Trophoblast cell (in vitro differentiated cells and primary cell): ENCODE measurements around the gene ARMC3.

ENCODE experiments used
- DNase-seq, 2 donors: peaks; one replicate each; pipeline ENCODE4 v3.0.0-alpha.2; 2016
- H2AFZ ChIP-seq: 2 replicates; pipeline ENCODE4 v1.6.1; 2013; ENCODE audit warnings: low read length, moderate library complexity, mild to moderate bottlenecking; ENCODE audit not compliant: insufficient read depth, poor library complexity
- H2AK5ac ChIP-seq: 2 replicates; pipeline ENCODE4 v1.6.1; 2013; ENCODE audit warnings: mild to moderate bottlenecking, low read length
- H2BK120ac ChIP-seq: 2 replicates; pipeline ENCODE4 v1.6.1; 2013; ENCODE audit warnings: low read length, mild to moderate bottlenecking, moderate library complexity; ENCODE audit not compliant: insufficient read depth, poor library complexity
- H2BK12ac ChIP-seq: 2 replicates; pipeline ENCODE4 v1.6.1; 2013; ENCODE audit warnings: mild to moderate bottlenecking, low read length, moderate library complexity
- H2BK5ac ChIP-seq: 2 replicates; pipeline ENCODE4 v1.6.1; 2013; ENCODE audit warnings: low read length, low read depth, moderate library complexity, mild to moderate bottlenecking; ENCODE audit not compliant: poor library complexity
- H3K14ac ChIP-seq: 2 replicates; pipeline ENCODE4 v1.6.1; 2013; ENCODE audit warnings: mild to moderate bottlenecking, low read length
- H3K18ac ChIP-seq: 2 replicates; pipeline ENCODE4 v1.6.1; 2013; ENCODE audit warnings: mild to moderate bottlenecking, low read length
- H3K23ac ChIP-seq: 2 replicates; pipeline ENCODE4 v1.6.1; 2013; ENCODE audit warnings: low read length
- H3K27ac ChIP-seq: 2 replicates; pipeline ENCODE4 v1.5.1; 2013; ENCODE audit warnings: low read depth, mild to moderate bottlenecking, inconsistent platforms, low read length, moderate library complexity
- H3K27me3 ChIP-seq: 2 replicates; pipeline ENCODE4 v1.6.1; 2013; ENCODE audit warnings: inconsistent platforms, mild to moderate bottlenecking, low read length, moderate library complexity; ENCODE audit not compliant: insufficient read depth
- H3K36me3 ChIP-seq, 2 experiments: 1 replicate in 1 of 2; 2 replicates in 1 of 2; pipeline ENCODE4 v1.6.1; 2013; ENCODE audit warnings: low read length in 2 of 2, mild to moderate bottlenecking in 2 of 2, moderate library complexity in 1 of 2; ENCODE audit not compliant: insufficient read depth in 2 of 2, control insufficient read depth in 1 of 2
- H3K4ac ChIP-seq: 2 replicates; pipeline ENCODE4 v1.6.1; 2013; ENCODE audit warnings: low read depth, mild to moderate bottlenecking, low read length, moderate library complexity
- H3K4me1 ChIP-seq, 2 experiments: 1 replicate in 1 of 2; 2 replicates in 1 of 2; pipeline ENCODE4 v1.6.1; 2013; ENCODE audit warnings: low read length in 2 of 2, mild to moderate bottlenecking in 2 of 2, moderate library complexity in 1 of 2; ENCODE audit not compliant: insufficient read depth in 2 of 2, control insufficient read depth in 1 of 2
- H3K4me2 ChIP-seq: 2 replicates; pipeline ENCODE4 v1.6.1; 2013; ENCODE audit warnings: inconsistent platforms, mild to moderate bottlenecking, low read length, moderate library complexity
- H3K4me3 ChIP-seq: 2 replicates; pipeline ENCODE4 v1.5.1; 2013; ENCODE audit warnings: mild to moderate bottlenecking, low read depth, low read length, inconsistent platforms
- H3K79me1 ChIP-seq: one replicate; pipeline ENCODE4 v1.6.1; 2013; ENCODE audit warnings: low read length
- H3K79me2 ChIP-seq: 2 replicates; pipeline ENCODE4 v1.6.1; 2013; ENCODE audit warnings: low read length, mild to moderate bottlenecking; ENCODE audit not compliant: control insufficient read depth, insufficient read depth, poor library complexity
- H3K9ac ChIP-seq: 2 replicates; pipeline ENCODE4 v1.6.1; 2013; ENCODE audit warnings: mild to moderate bottlenecking, low read length
- H3K9me3 ChIP-seq: 2 replicates; pipeline ENCODE4 v1.6.1; 2013; ENCODE audit warnings: low read depth, mild to moderate bottlenecking, control low read depth, inconsistent platforms, low read length; ENCODE audit not compliant: insufficient read depth
- H4K12ac ChIP-seq: 2 replicates; pipeline ENCODE4 v1.6.1; 2013; ENCODE audit warnings: low read depth, mild to moderate bottlenecking, low read length, moderate library complexity
- H4K8ac ChIP-seq: 2 replicates; pipeline ENCODE4 v1.6.1; 2013; ENCODE audit warnings: low read depth, mild to moderate bottlenecking, low read length, moderate library complexity
- H4K91ac ChIP-seq: one replicate; pipeline ENCODE4 v1.6.1; 2013; ENCODE audit warnings: low read depth, mild to moderate bottlenecking, low read length, moderate library complexity
- WGBS: extraction: QIAGEN DNeasy Blood & Tissue Kit; methylation state at CpG from one replicate; pipeline ENCODE4 v1.1.7; 2013; ENCODE audit warnings: missing lambda C conversion rate; ENCODE audit not compliant: insufficient read length, insufficient coverage; ENCODE audit errors: extremely low coverage; 5-methylcytosine and 5-hydroxymethylcytosine counted together

The ARMC3 gene

GRCh38 chr10:22993314-22993713 lies 65.5 kb downstream of the ARMC3 start:
- no peak overlapping the region for H3K4ac ChIP-seq
- no peaks in the 10 kb centered on the region for H3K9me3 ChIP-seq
- no CpG with 5 or more reads among the region's 5 CpGs for WGBS
- H2BK12ac ChIP-seq: no peak overlapping the region
- H3K9ac ChIP-seq: no peak overlapping the region
- no peak overlapping the region for H4K12ac ChIP-seq
- no peak overlapping the region for H3K18ac ChIP-seq
- H3K79me2 ChIP-seq: no peaks in the 10 kb centered on the region
- no peak overlapping the region for H2AFZ ChIP-seq
- no peak overlapping the region for H2BK120ac ChIP-seq
- no peak overlapping the region for H3K14ac ChIP-seq
- no peaks in the 10 kb centered on the region for H3K36me3 ChIP-seq
- no peak overlapping the region for H3K4me3 ChIP-seq
- no peak overlapping the region for H3K23ac ChIP-seq
- H4K91ac ChIP-seq: no peak overlapping the region
- no peak overlapping the region for H3K27ac ChIP-seq
- no peaks in the 10 kb centered on the region for H3K4me1 ChIP-seq
- no peaks in the 10 kb centered on the region for H3K79me1 ChIP-seq
- H2AK5ac ChIP-seq: no peak overlapping the region
- H2BK5ac ChIP-seq: no peak overlapping the region
- H3K27me3 ChIP-seq: no peaks in the 10 kb centered on the region
- no peak overlapping the region for H3K4me2 ChIP-seq
- DNase-seq: no peak
- no peak overlapping the region for H4K8ac ChIP-seq

DNA sequence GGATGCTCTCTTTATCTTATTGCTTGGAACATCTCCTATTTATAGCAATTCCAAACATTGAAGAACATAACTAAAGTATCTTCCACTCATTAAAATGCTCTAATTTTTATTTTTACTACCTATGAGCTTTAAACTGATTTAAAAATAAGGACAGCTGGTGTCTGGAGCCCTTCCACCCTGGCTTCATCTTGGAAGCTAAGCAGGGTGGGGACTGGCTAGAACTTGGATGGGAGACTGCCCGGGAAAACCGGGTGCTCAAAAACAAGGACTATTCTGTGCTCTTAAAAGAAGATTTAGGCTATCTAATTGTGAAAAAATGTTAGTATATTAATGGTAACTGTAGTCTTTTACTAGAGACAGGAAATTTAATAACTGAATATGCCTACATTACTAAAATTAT lies 69.2 kb downstream of the ARMC3 start:
- Histone ChIP-seq H4K12ac (no peak overlapping the region), H3K36me3 (no peaks in the 10 kb centered on the region), H2AK5ac (no peak overlapping the region), H3K4me2 (no peak overlapping the region), H3K4me1 (no peaks in the 10 kb centered on the region), H3K79me1 (no peaks in the 10 kb centered on the region), H3K14ac (no peak overlapping the region), H3K23ac (no peak overlapping the region), H3K27ac (no peak overlapping the region), H3K27me3 (no peaks in the 10 kb centered on the region), H3K9ac (no peak overlapping the region), H3K4ac (no peak overlapping the region), H2AFZ (no peak overlapping the region), H4K8ac (no peak overlapping the region), H4K91ac (no peak overlapping the region), H3K4me3 (no peak overlapping the region), H2BK12ac (no peak overlapping the region), H3K9me3 (no peaks in the 10 kb centered on the region), H3K18ac (no peak overlapping the region), H2BK5ac (no peak overlapping the region), H3K79me2 (no peaks in the 10 kb centered on the region), H2BK120ac (no peak overlapping the region)
- no peak for DNase-seq
- no CpG with 5 or more reads among the region's 2 CpGs for WGBS

GRCh38 chr10:22998091-22998490 lies 70.2 kb downstream of the ARMC3 start:
- WGBS: no CpG with 5 or more reads among the region's 12 CpGs
- no peaks in the 10 kb centered on the region for H3K79me1 ChIP-seq
- no peak overlapping the region for H2AK5ac ChIP-seq
- H3K4me1 ChIP-seq: no peaks in the 10 kb centered on the region
- H3K4me2 ChIP-seq: no peak overlapping the region
- H3K36me3 ChIP-seq: no peaks in the 10 kb centered on the region
- H3K27me3 ChIP-seq: no peaks in the 10 kb centered on the region
- H3K9ac ChIP-seq: no peak overlapping the region
- no peak overlapping the region for H2BK5ac ChIP-seq
- no peak overlapping the region for H3K14ac ChIP-seq
- no peak for DNase-seq
- no peak overlapping the region for H2BK12ac ChIP-seq
- H3K23ac ChIP-seq: no peak overlapping the region
- no peaks in the 10 kb centered on the region for H3K79me2 ChIP-seq
- H4K91ac ChIP-seq: no peak overlapping the region
- H3K9me3 ChIP-seq: no peaks in the 10 kb centered on the region
- no peak overlapping the region for H3K27ac ChIP-seq
- H2BK120ac ChIP-seq: no peak overlapping the region
- H3K4ac ChIP-seq: no peak overlapping the region
- no peak overlapping the region for H3K18ac ChIP-seq
- H4K12ac ChIP-seq: no peak overlapping the region
- peak overlapping the region; percentile 42 for H3K4me3 ChIP-seq
- H2AFZ ChIP-seq: no peak overlapping the region
- H4K8ac ChIP-seq: no peak overlapping the region

DNA sequence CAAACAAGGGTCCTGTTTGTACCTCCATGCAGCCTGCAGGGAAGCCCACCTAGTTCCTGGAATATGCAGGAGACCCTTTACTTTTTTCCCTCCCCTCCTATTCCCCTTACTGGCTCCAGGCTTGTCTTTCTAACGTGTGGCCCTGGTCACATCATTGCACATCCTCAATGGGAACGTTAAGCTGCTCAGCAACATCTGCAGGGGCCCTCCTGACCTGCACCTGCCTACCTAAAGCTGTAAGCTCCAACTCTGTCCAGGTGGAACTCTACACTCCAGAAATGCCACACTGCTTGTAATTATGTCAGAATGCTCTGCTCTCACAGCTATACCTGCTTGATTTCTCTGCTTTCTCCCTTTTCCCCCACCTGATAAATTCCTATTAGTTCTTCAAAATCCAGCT lies 72.1 kb downstream of the ARMC3 start:
- Histone ChIP-seq H3K14ac (no peak overlapping the region), H3K23ac (no peak overlapping the region), H2AK5ac (no peak overlapping the region), H3K18ac (no peak overlapping the region), H3K4me3 (no peak overlapping the region), H3K27me3 (no peaks in the 10 kb centered on the region), H3K27ac (no peak overlapping the region), H2BK120ac (no peak overlapping the region), H2BK12ac (no peak overlapping the region), H4K8ac (no peak overlapping the region), H3K4me1 (no peaks in the 10 kb centered on the region), H3K79me2 (no peaks in the 10 kb centered on the region), H3K9me3 (no peaks in the 10 kb centered on the region), H4K91ac (no peak overlapping the region), H3K79me1 (no peaks in the 10 kb centered on the region), H3K4ac (no peak overlapping the region), H3K36me3 (no peaks in the 10 kb centered on the region), H2AFZ (no peak overlapping the region), H2BK5ac (no peak overlapping the region), H3K9ac (no peak overlapping the region), H4K12ac (no peak overlapping the region), H3K4me2 (no peak overlapping the region)
- WGBS: no CpG with 5 or more reads among the region's 2 CpGs
- DNase-seq: no peak
